Right lobe of liver (tissue), 6 donors: ENCODE measurements around the gene INPP5J. TPM values are rescaled to one million over a fixed set of nuclear protein-coding genes. Genes with fewer than 3 reads are reported as not detected.

Experiments used
- ATAC-seq, 4 donors: fragments of 200-7000 bp; cut with Tn5 transposase; one replicate each; pipeline ENCODE4 v1.9.1; 2020; ENCODE audit warnings: mild to moderate bottlenecking in 4 of 4, moderate library complexity in 4 of 4
- DNase-seq, 3 donors: peaks; one replicate each; pipeline ENCODE4 v3.0.0-alpha.2; 2020
- H3K27ac ChIP-seq, 3 donors: fragments of 200-600 bp; one replicate each; pipeline ENCODE4 v1.8.0; 2022
- H3K27me3 ChIP-seq, 2 donors: fragments of 200-600 bp; one replicate each; pipeline ENCODE4 v1.8.0; 2022
- H3K36me3 ChIP-seq, 4 donors: fragments of 200-600 bp; sonication (generic) in 1 of 4; one replicate each; pipeline versions ENCODE4 v1.5.1 to v1.8.0; 2017 to 2022; ENCODE audit warnings: control low read depth in 1 of 4
- H3K4me1 ChIP-seq, 4 donors: fragments of 200-600 bp; sonication (generic) in 1 of 4; one replicate each; pipeline versions ENCODE4 v1.5.1 to v1.8.0; 2017 to 2022; ENCODE audit warnings: control low read depth in 1 of 4
- H3K4me3 ChIP-seq, 3 donors: fragments of 200-600 bp; one replicate each; pipeline ENCODE4 v1.8.0; 2022
- H3K9me3 ChIP-seq, 4 donors: fragments of 200-600 bp; sonication (generic) in 1 of 4; one replicate each; pipeline versions ENCODE4 v1.5.1 to v1.8.0; 2017 to 2022; ENCODE audit warnings: control low read depth in 1 of 4
- POLR2A ChIP-seq: fragments of 450-650 bp; IDR thresholded peaks from one replicate; pipeline ENCODE4 v1.6.1; 2017; ENCODE audit warnings: antibody characterized with exemption, mild to moderate bottlenecking
- WGBS: methylation state at CpG from one replicate; pipeline ENCODE4 v1.1.6; 2018; ENCODE audit warnings: low coverage, low lambda C conversion rate; ENCODE audit not compliant: insufficient coverage; ENCODE audit errors: missing lambda C conversion rate; 5-methylcytosine and 5-hydroxymethylcytosine counted together
- intact Hi-C, 2 donors: fragments of 100-400 bp; cut with DNase I; formaldehyde crosslinking; loops; one replicate each; pipeline versions ENCODE4 v1.11.2 to v1.14.1; 2022
- total RNA-seq, 6 experiments: library from RNA; depleted of rRNA in 2 of 6; stranded (reverse); fragments of >200 nt in 2 of 6; fragmentation: NEBNext Ultra II Directional in 3 of 6; extraction: Animal tissue kit (Norgen Biotek cat#: 25700) in 3 of 6; gene quantifications; one replicate each; pipeline versions ENCODE4 v1.1.0 to v1.2.4, GENCODE V29; 2016 to 2023
- TF ChIP-seq, protein P1 (sequence below), 4 donors: fragments of 200-600 bp in 3 of 4; fragments of 450-650 bp in 1 of 4; IDR thresholded peaks; one replicate each; pipeline versions ENCODE4 v1.5.1 to v1.8.0; 2016 to 2022; ENCODE audit warnings: antibody characterized with exemption in 4 of 4, mild to moderate bottlenecking in 2 of 4
- donor health status: DM: no; HTN: yes; CAD: no.
- donor health status: DM: no; HTN: no; CAD: no.
- donor health status: DM: no; HTN: no; CAD: no.
- donor health status: DM: no; HTN: yes; CAD: no.
- donor health status: DM: no; HTN: yes; CAD: no.

Gene INPP5J
- total RNA-seq, 6 experiments from 2014 or later = 0.12 to 0.49 (median 0.26) TPM; not detected in 2

DNA sequence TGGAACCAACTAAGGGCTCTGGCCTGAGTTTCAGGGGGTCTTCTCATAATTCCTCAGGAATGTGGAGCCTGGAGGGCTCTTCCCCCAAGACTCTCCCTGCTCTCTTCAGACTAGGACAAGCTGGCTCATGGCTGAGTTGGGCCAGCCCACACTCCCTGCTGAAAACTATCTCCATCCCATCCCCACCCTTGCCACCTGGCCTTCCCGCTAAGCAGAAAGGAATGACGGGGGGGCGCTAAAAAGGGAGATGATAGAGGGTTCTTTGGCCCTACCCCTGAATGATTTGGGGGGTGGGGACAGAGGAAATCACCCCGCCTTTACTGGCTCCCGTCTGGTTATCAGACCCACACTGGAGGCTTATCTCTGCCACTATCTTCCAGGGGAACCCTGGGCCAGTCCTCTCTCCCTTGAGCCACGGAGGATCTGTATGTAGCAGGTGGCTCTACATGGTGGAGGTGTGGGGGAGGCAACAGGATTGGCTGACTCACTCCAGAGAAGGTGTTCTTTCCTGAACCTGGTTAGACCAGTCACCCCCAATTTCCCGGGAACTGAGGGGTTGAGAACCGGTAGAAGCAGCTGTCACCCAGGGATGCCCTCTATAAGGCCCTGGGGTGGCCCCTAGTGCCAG is 35.9 kb upstream of the INPP5J start:
- Histone ChIP-seq H3K36me3 (no peaks in the 10 kb centered on the region), H3K9me3 (no peaks in the 10 kb centered on the region), H3K27me3 (no peaks in the 10 kb centered on the region), H3K4me3 (no peak overlapping the region), H3K27ac (no peak overlapping the region), H3K4me1 (no peaks in the 10 kb centered on the region)
- ATAC-seq (no peak), DNase-seq (no peak)
- intact Hi-C loops = loop anchor here (5.0 kb wide), 1 partner anchor 140 kb away; no protein-coding TSS in a partner anchor
- no CpG with 5 or more reads among the region's 8 CpGs for WGBS
- TF ChIP-seq, protein P1, sequence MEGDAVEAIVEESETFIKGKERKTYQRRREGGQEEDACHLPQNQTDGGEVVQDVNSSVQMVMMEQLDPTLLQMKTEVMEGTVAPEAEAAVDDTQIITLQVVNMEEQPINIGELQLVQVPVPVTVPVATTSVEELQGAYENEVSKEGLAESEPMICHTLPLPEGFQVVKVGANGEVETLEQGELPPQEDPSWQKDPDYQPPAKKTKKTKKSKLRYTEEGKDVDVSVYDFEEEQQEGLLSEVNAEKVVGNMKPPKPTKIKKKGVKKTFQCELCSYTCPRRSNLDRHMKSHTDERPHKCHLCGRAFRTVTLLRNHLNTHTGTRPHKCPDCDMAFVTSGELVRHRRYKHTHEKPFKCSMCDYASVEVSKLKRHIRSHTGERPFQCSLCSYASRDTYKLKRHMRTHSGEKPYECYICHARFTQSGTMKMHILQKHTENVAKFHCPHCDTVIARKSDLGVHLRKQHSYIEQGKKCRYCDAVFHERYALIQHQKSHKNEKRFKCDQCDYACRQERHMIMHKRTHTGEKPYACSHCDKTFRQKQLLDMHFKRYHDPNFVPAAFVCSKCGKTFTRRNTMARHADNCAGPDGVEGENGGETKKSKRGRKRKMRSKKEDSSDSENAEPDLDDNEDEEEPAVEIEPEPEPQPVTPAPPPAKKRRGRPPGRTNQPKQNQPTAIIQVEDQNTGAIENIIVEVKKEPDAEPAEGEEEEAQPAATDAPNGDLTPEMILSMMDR (IDR thresholded peaks at IDR 0.05) = no peak
- TF ChIP-seq POLR2A = no peak

DNA sequence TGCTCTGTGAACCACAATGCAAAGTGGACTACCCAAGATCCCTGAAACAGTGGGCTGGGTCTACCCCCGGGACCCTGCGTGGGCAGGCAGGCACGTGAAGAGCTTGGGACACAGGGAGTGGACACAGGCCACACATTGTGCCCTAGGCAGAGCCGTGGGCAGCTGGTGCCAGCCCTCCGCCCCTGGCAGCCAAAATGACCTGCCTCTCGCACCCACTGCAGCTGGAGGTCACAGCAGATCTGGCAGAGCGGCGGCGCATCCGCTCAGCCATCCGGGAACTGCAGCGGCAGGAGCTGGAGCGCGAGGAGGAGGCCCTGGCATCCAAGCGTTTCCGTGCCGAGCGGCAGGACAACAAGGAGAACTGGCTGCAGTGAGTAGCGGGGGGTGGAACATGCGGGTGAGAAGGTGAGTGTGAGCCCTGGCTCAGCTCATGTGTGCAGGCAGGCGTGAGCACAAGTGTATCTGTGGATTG is 35.0 kb upstream of the INPP5J start:
- no peak overlapping the region for H3K27ac ChIP-seq
- H3K27me3 ChIP-seq = no peaks in the 10 kb centered on the region
- no peaks in the 10 kb centered on the region for H3K36me3 ChIP-seq
- no peaks in the 10 kb centered on the region for H3K4me1 ChIP-seq
- 85% methylated on average over 11 of the region's 21 CpGs for WGBS
- no peaks in the 10 kb centered on the region for H3K9me3 ChIP-seq
- ATAC-seq = no peak
- DNase-seq = no peak
- TF ChIP-seq POLR2A = no peak
- TF ChIP-seq, protein P1 (IDR thresholded peaks at IDR 0.05) = no peak
- intact Hi-C loops = loop anchor here (5.0 kb wide), 1 partner anchor 140 kb away; no protein-coding TSS in a partner anchor
- H3K4me3 ChIP-seq = no peak overlapping the region

DNA sequence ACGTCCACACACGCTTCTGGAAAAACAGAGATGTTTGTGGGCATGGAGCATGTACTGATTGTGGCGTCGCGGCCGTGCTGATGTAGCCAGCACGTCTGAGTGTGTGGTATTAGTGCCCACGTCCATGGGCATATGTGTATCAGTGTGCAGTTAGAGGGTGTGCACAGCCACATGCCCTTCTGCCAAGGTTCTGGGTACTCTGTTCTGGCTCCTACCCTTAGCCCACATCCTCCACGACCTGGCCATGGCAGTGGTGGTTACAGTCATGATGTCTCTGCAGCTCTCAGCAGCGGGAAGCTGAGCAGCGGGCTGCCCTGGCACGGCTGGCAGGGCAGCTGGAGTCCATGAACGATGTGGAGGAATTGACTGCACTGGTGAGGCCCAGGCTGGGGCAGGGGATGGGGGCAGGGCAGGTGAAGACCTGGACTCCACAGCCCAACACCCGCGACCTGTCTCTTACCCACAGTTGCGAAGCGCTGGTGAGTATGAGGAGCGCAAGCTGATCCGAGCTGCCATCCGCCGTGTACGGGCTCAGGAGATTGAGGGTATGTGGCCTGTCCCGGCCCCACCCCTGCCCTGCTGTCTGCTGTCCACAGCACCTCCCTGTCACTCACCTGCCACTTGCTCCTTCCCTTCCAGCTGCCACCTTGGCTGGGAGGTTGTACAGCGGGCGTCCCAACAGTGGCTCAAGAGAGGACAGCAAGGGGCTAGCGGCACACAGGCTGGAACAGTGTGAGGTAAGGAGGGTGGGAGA is 34.4 kb upstream of the INPP5J start:
- intact Hi-C loops = loop anchor here (5.0 kb wide), 1 partner anchor 141 kb away; no protein-coding TSS in a partner anchor
- Histone ChIP-seq H3K36me3 (no peaks in the 10 kb centered on the region), H3K9me3 (no peaks in the 10 kb centered on the region), H3K27ac (no peak overlapping the region), H3K4me1 (no peaks in the 10 kb centered on the region), H3K27me3 (no peaks in the 10 kb centered on the region), H3K4me3 (no peak overlapping the region)
- DNase-seq = peak in 1 of 3 donors; percentile 47
- no peak for ATAC-seq
- WGBS = 85% methylated on average over 15 of the region's 26 CpGs
- TF ChIP-seq, protein P1 (IDR thresholded peaks at IDR 0.05) = no peak
- TF ChIP-seq POLR2A = no peak

DNA sequence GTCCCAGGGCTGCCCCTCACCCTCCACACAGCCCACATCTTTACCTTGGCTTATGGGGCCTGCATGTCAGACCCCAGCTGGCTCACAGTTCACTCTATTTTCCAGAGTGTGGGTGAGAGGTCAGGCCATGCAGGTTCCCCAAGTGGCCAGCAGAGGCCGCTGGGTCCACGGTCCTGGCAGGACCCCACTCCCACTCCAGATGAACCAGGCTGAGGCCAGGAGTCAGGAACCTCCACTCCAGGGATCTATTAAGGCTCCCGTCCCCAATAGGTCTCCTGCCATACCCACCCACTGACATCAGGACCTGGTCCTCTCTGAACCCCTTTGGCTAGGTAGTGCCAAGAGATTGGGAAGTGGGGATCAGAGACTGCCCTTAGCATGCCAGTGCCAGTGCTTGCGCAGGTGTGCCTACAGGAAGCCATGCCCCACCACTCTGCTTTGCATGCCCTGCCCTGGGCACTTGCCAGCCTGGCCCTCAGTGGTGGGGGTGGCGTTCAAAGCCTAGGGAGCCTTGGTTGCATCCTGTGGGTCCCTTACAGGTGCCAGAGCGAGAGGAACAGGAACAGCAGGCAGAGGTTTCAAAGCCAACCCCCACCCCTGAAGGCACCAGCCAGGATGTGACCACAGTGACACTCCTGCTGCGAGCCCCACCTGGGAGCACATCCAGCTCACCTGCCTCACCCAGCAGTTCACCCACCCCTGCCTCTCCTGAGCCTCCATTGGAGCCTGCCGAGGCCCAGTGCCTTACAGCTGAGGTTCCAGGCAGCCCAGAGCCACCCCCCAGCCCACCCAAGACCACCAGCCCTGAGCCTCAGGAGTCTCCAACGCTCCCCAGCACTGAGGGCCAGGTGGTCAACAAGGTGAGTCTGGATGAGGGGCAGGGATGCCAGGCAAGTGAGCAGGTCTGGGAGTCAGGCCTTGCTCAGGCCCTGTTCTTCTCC is 33.3 kb upstream of the INPP5J start:
- 7% methylated on average over 2 of the region's 9 CpGs for WGBS
- intact Hi-C loops = loop anchor here (5.0 to 10.0 kb wide), 3 partner anchors 55 to 145 kb away; partner anchors contain the start of gene PLA2G3 (in 1 of the 2)
- Histone ChIP-seq H3K9me3 (no peaks in the 10 kb centered on the region), H3K4me3 (no peak overlapping the region), H3K36me3 (no peaks in the 10 kb centered on the region), H3K27ac (no peak overlapping the region), H3K27me3 (no peaks in the 10 kb centered on the region), H3K4me1 (no peaks in the 10 kb centered on the region)
- DNase-seq = peak in 1 of 3 donors; percentile 64
- peak; percentile 51 to 63 (median 52) for ATAC-seq
- TF ChIP-seq, protein P1 (IDR thresholded peaks at IDR 0.05) = peak; percentile 80 to 88 (median 84)
- TF ChIP-seq POLR2A = no peak
